ENCODE data around the gene SKIDA1.

The SKIDA1 gene

GRCh38 chr10:21495002-21495751 lies 30.3 kb downstream of the SKIDA1 start:
- Histone ChIP-seq H3K27me3 (no peaks in the 10 kb centered on the region), H3K9me3 (no peaks in the 10 kb centered on the region), H3K4me3 (ENCODE audit: low read depth, low read length) (peak overlapping the region; percentile 79), H3K36me3 (no peaks in the 10 kb centered on the region), H3K4me1 (no peaks in the 10 kb centered on the region)
- no peak for DNase-seq
- TF ChIP-seq CTCF (IDR thresholded peaks at IDR 0.05; ENCODE audit: low read depth, low read length) = no peak

- no peak overlapping the region for H3K4me3 ChIP-seq (ENCODE audit: low read depth, low read length)
- no peak for TF ChIP-seq CTCF (IDR thresholded peaks at IDR 0.05; ENCODE audit: low read depth, low read length)
- H3K4me1 ChIP-seq = no peaks in the 10 kb centered on the region
- no peaks in the 10 kb centered on the region for H3K27me3 ChIP-seq
- H3K36me3 ChIP-seq = no peaks in the 10 kb centered on the region
- H3K9me3 ChIP-seq = no peaks in the 10 kb centered on the region
- no peak for DNase-seq
These were observed 31.1 kb downstream of the SKIDA1 start for GRCh38 chr10:21494191-21495001.

GRCh38 chr10:21493784-21494183 lies 31.7 kb downstream of the SKIDA1 start:
- no peak for TF ChIP-seq CTCF (IDR thresholded peaks at IDR 0.05; ENCODE audit: low read depth, low read length)
- Histone ChIP-seq H3K9me3 (no peaks in the 10 kb centered on the region), H3K27me3 (no peaks in the 10 kb centered on the region), H3K4me1 (no peaks in the 10 kb centered on the region), H3K4me3 (ENCODE audit: low read depth, low read length) (no peak overlapping the region), H3K36me3 (no peaks in the 10 kb centered on the region)
- DNase-seq = no peak

- DNase-seq = no peak
- H3K9me3 ChIP-seq = no peaks in the 10 kb centered on the region
- no peak for TF ChIP-seq CTCF (IDR thresholded peaks at IDR 0.05; ENCODE audit: low read depth, low read length)
- H3K4me3 ChIP-seq (ENCODE audit: low read depth, low read length) = no peak overlapping the region
- H3K36me3 ChIP-seq = no peaks in the 10 kb centered on the region
- H3K27me3 ChIP-seq = no peaks in the 10 kb centered on the region
- no peaks in the 10 kb centered on the region for H3K4me1 ChIP-seq
These were observed 33.1 kb downstream of the SKIDA1 start for GRCh38 chr10:21492421-21492820.

GRCh38 chr10:21490711-21491105 lies 34.8 kb downstream of the SKIDA1 start:
- no peaks in the 10 kb centered on the region for H3K9me3 ChIP-seq
- TF ChIP-seq CTCF (IDR thresholded peaks at IDR 0.05; ENCODE audit: low read depth, low read length) = no peak
- H3K27me3 ChIP-seq = no peaks in the 10 kb centered on the region
- H3K36me3 ChIP-seq = no peaks in the 10 kb centered on the region
- no peak for DNase-seq
- no peaks in the 10 kb centered on the region for H3K4me1 ChIP-seq
- no peak overlapping the region for H3K4me3 ChIP-seq (ENCODE audit: low read depth, low read length)
